Stimulated activated CD8-positive, alpha-beta memory T cell treated with anti-CD3 and anti-CD28 coated beads, Interleukin-15, amount 100 ng/mL, for 24 hours (primary cell): ENCODE data around the gene CBFA2T3.

Experiments used
- DNase-seq: peaks from one replicate; pipeline ENCODE4 v3.0.0-alpha.2; 2020; ENCODE audit warnings: low read depth

Gene CBFA2T3

GRCh38 chr16:88938777-88939244 is 38.2 kb downstream of the CBFA2T3 start:
- DNase-seq: no peak

GRCh38 chr16:88938119-88938776 is 38.8 kb downstream of the CBFA2T3 start:
- DNase-seq: no peak

GRCh38 chr16:88937206-88937621 is 39.8 kb downstream of the CBFA2T3 start:
- no peak for DNase-seq

- DNase-seq: no peak
Measured at GRCh38 chr16:88936556-88937205, 40.3 kb downstream of the CBFA2T3 start.

GRCh38 chr16:88936008-88936555 is 40.9 kb downstream of the CBFA2T3 start:
- no peak for DNase-seq

GRCh38 chr16:88934066-88934667 is 42.8 kb downstream of the CBFA2T3 start:
- no peak for DNase-seq

- DNase-seq: no peak
Measured at GRCh38 chr16:88932929-88933328, 44.1 kb downstream of the CBFA2T3 start.

GRCh38 chr16:88931936-88932335 is 45.1 kb downstream of the CBFA2T3 start:
- DNase-seq: no peak

- DNase-seq: no peak
Measured at GRCh38 chr16:88931373-88931900, 45.6 kb downstream of the CBFA2T3 start.

- no peak for DNase-seq
Measured at GRCh38 chr16:88930716-88931115, 46.3 kb downstream of the CBFA2T3 start.

GRCh38 chr16:88929091-88929445 is 47.9 kb downstream of the CBFA2T3 start:
- no peak for DNase-seq

GRCh38 chr16:88928405-88929090 is 48.5 kb downstream of the CBFA2T3 start:
- DNase-seq: no peak

GRCh38 chr16:88927661-88928060 is 49.3 kb downstream of the CBFA2T3 start:
- no peak for DNase-seq

- no peak for DNase-seq
Measured at GRCh38 chr16:88927010-88927409, 50.0 kb downstream of the CBFA2T3 start.

- no peak for DNase-seq
Measured at GRCh38 chr16:88926374-88926990, 50.5 kb downstream of the CBFA2T3 start.

GRCh38 chr16:88925540-88925887 is 51.5 kb downstream of the CBFA2T3 start:
- DNase-seq: no peak

- DNase-seq: no peak
Measured at GRCh38 chr16:88924834-88925539, 52.0 kb downstream of the CBFA2T3 start.

- no peak for DNase-seq
Measured at GRCh38 chr16:88923926-88924833, 52.8 kb downstream of the CBFA2T3 start.

GRCh38 chr16:88923450-88923849 is 53.6 kb downstream of the CBFA2T3 start:
- no peak for DNase-seq

GRCh38 chr16:88922826-88923410 is 54.1 kb downstream of the CBFA2T3 start:
- no peak for DNase-seq
